Stimulated activated CD4-positive, alpha-beta T cell treated with anti-CD3 and anti-CD28 coated beads, Interleukin-1b, Interleukin-23, amount 100 ng/mL, for 24 hours (primary cell): ENCODE results near the gene PCYT2.

ENCODE experiments used
- DNase-seq, 4 experiments: peaks; one replicate each; pipeline ENCODE4 v3.0.0-alpha.2; 2020; ENCODE audit warnings: low read depth in 4 of 4, low spot score in 1 of 4

The PCYT2 gene

GRCh38 chr17:81914103-81914850, 3.1 kb upstream of the PCYT2 start:
- no peak for DNase-seq

GRCh38 chr17:81913394-81914102, 2.3 kb upstream of the PCYT2 start:
- DNase-seq: no peak

GRCh38 chr17:81912441-81913309, 1.5 kb upstream of the PCYT2 start:
- no peak for DNase-seq

- no peak for DNase-seq
These were observed 770 bp upstream of the PCYT2 start for GRCh38 chr17:81911969-81912368.

- no peak for DNase-seq
These were observed 341 bp downstream of the PCYT2 start for GRCh38 chr17:81910840-81911276.

GRCh38 chr17:81909966-81910839, 996 bp downstream of the PCYT2 start:
- no peak for DNase-seq

- DNase-seq: no peak
These were observed 2.0 kb downstream of the PCYT2 start for GRCh38 chr17:81909231-81909630.

- DNase-seq: no peak
These were observed 2.4 kb downstream of the PCYT2 start for GRCh38 chr17:81908793-81909192.

GRCh38 chr17:81907219-81908145, 3.7 kb downstream of the PCYT2 start:
- DNase-seq: no peak

GRCh38 chr17:81906476-81907218, 4.6 kb downstream of the PCYT2 start:
- DNase-seq: no peak

GRCh38 chr17:81905993-81906392, 5.2 kb downstream of the PCYT2 start:
- no peak for DNase-seq

GRCh38 chr17:81905424-81905875, 5.7 kb downstream of the PCYT2 start:
- DNase-seq: no peak

- DNase-seq: no peak
These were observed 6.4 kb downstream of the PCYT2 start for GRCh38 chr17:81904600-81905423.

GRCh38 chr17:81903896-81904599, 7.2 kb downstream of the PCYT2 start:
- no peak for DNase-seq

GRCh38 chr17:81903415-81903831, 7.8 kb downstream of the PCYT2 start:
- DNase-seq: no peak

GRCh38 chr17:81902653-81903414, 8.4 kb downstream of the PCYT2 start:
- no peak for DNase-seq
